Measurements from ENCODE around the gene IPCEF1.

IPCEF1 gene, protein sequence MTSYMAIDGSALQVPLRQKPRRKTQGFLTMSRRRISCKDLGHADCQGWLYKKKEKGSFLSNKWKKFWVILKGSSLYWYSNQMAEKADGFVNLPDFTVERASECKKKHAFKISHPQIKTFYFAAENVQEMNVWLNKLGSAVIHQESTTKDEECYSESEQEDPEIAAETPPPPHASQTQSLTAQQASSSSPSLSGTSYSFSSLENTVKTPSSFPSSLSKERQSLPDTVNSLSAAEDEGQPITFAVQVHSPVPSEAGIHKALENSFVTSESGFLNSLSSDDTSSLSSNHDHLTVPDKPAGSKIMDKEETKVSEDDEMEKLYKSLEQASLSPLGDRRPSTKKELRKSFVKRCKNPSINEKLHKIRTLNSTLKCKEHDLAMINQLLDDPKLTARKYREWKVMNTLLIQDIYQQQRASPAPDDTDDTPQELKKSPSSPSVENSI

DNA sequence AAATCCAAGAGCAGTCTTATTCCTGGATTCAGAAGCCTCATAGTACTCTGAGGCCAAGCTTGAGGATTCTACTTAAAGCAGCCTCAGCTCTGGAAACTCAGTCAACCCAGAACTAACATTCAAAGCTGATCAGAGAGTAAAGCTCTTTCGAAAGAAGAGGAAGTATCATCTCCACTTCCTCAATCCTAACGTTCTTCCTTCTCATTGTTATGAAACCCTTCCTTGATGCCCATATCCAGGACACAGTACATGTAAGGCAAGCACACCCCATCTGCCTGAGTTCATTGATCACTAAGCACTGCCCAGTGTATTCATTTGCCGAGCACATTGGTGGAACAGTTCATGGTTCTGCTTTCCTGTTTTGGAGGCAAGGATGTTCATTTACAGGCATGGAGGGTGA, at the start of gene IPCEF1:
Gene IPCEF1, minus strand, starts transcription at position 114 of the 400 bp plus-strand sequence. CDS start 90,856 bp downstream, outside the sequence.
- no peak for DNase-seq (ENCODE audit: low read depth)
- no peak within 1 kb of the TSS for H3K4me3 ChIP-seq (replicated peaks; ENCODE audit: low read depth, low read length)
- TF ChIP-seq, protein P1, sequence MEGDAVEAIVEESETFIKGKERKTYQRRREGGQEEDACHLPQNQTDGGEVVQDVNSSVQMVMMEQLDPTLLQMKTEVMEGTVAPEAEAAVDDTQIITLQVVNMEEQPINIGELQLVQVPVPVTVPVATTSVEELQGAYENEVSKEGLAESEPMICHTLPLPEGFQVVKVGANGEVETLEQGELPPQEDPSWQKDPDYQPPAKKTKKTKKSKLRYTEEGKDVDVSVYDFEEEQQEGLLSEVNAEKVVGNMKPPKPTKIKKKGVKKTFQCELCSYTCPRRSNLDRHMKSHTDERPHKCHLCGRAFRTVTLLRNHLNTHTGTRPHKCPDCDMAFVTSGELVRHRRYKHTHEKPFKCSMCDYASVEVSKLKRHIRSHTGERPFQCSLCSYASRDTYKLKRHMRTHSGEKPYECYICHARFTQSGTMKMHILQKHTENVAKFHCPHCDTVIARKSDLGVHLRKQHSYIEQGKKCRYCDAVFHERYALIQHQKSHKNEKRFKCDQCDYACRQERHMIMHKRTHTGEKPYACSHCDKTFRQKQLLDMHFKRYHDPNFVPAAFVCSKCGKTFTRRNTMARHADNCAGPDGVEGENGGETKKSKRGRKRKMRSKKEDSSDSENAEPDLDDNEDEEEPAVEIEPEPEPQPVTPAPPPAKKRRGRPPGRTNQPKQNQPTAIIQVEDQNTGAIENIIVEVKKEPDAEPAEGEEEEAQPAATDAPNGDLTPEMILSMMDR (IDR thresholded peaks at IDR 0.05; ENCODE audit: low read length, missing control alignments), result no peak

DNA sequence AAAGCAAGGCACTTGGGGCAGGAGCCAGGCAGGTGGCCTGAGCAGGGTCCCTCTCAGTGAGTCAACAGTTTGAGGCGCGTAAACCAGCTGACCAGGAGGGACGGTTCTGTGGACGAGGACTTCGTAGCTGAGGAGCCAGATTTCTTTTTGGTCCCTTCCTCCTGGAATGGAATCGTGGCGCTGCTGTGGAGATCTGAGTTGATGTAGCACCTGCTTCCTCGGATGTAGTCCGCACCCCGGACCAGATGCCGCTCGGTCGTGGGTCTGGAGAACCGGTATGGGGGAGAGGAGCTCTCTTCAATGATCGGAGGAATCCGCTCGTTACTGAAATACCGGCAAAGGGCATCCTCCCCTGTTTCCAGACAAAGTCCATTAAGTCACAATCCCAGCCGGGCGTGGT, 49.7 kb upstream of the IPCEF1 start:
- DNase-seq (ENCODE audit: low read depth), result no peak
- TF ChIP-seq, protein P1 (IDR thresholded peaks at IDR 0.05; ENCODE audit: low read length, missing control alignments), result no peak
- no peak overlapping the region for H3K4me3 ChIP-seq (replicated peaks; ENCODE audit: low read depth, low read length)

DNA sequence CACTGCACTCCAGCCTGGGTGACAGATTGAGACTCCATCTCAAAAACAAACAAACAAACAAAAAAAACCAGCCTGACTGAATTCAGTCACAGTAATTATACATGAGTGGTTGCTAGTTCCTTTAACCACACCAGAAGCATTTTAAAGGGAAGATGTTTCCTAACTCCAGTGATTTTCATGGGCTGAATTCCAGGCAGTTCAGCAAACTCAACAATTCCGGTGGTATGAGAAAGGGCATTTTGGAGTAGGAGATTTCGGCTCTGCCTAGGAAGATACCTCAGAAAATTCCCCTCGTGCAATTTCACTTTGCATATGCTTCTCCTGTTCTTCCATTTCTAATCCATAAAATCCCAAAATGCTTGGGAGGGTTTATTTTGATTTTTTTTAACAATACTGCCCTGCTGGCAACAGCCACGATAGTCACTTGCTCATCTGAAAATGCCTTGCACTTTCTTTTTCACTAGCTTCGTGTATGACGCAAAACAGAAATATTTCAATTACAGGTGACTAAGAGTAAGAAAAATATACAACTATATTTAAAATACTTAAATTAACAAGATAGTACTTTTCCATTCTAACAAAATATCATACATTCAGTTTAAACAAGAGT, 48.3 kb upstream of the IPCEF1 start:
- DNase-seq (ENCODE audit: low read depth), result peak; percentile 36
- H3K4me3 ChIP-seq (replicated peaks; ENCODE audit: low read depth, low read length), result no peak overlapping the region
- TF ChIP-seq, protein P1 (IDR thresholded peaks at IDR 0.05; ENCODE audit: low read length, missing control alignments), result no peak

DNA sequence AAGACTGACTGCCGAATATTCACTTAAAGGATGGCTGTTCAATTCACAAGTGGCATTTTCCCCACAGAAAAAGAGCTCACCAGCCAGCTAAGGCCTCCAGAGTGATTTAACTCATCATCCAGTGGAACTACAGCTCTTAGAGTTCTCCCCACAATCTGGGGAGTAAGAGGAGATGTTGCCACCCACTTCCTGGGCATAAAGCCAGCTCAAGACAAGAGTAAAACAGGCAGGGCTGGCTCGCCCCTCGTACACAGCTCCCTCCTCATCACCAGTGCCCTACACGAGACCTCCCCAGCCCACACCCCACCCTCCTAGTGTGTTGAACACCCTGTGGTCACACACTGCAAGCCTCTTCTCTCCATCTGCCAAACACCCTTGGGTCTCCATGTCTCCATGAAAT, 47.2 kb upstream of the IPCEF1 start:
- TF ChIP-seq, protein P1 (IDR thresholded peaks at IDR 0.05; ENCODE audit: low read length, missing control alignments), result no peak
- DNase-seq (ENCODE audit: low read depth), result peak; percentile 68
- no peak overlapping the region for H3K4me3 ChIP-seq (replicated peaks; ENCODE audit: low read depth, low read length)

DNA sequence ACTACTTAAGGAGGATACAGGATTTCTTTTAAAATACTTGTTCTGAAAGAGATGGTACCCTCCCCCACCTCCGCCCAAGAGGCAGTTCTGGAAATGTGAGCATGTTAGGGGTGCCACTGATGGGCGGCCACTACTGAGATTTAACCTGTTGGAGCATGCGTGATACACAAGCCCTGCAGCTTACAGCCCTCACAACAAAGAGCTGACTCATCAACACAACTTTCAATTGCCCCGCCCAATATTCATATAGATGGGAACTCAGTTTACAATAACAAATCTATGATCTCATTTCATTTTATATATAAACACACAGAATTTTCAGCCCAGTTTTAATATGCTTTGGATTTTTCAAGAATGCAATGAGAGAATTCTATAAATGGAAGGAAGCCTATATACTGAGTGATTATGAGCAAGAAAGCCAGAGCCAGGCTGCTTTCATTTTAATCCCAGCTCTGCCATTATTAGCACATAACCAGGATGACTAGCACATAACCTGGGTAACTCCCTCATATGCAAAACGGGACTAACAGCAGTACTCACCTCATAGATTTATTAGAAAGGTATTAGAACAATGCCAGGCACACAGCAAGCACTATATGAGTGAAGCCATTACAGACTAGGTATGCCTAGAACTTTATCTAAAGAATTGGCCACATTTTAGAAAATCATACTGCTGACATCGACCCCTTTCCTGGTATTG, 45.6 kb upstream of the IPCEF1 start:
- no peak for DNase-seq (ENCODE audit: low read depth)
- TF ChIP-seq, protein P1 (IDR thresholded peaks at IDR 0.05; ENCODE audit: low read length, missing control alignments), result no peak
- H3K4me3 ChIP-seq (replicated peaks; ENCODE audit: low read depth, low read length), result no peak overlapping the region

DNA sequence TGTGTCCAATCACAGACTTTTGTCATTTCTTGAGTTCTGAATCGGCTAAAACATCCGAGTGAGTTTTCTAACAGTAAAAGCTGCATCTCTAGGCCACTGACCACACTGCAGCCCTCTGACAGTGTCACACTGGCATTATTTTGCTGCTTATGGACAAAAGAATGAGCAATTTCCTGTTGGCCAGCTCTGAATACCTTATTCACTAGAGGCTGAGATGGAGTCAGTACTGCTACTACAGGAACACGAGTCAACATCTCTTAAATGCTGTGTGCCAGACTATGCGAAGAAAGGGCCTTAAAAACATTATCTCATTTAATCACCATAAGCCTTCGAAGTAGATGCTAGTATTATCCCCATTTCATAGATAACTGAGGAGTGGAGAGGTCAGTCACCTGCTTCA, 42.5 kb upstream of the IPCEF1 start:
- DNase-seq (ENCODE audit: low read depth), result peak; percentile 74
- H3K4me3 ChIP-seq (replicated peaks; ENCODE audit: low read depth, low read length), result no peak overlapping the region
- TF ChIP-seq, protein P1 (IDR thresholded peaks at IDR 0.05; ENCODE audit: low read length, missing control alignments), result no peak
